Measurements from ENCODE around the gene DGKA. TPM values are rescaled to one million over a fixed set of nuclear protein-coding genes. Genes with fewer than 3 reads are reported as not detected.

DGKA gene
- polyA plus RNA-seq, 1 experiment: 56.2 TPM

DNA sequence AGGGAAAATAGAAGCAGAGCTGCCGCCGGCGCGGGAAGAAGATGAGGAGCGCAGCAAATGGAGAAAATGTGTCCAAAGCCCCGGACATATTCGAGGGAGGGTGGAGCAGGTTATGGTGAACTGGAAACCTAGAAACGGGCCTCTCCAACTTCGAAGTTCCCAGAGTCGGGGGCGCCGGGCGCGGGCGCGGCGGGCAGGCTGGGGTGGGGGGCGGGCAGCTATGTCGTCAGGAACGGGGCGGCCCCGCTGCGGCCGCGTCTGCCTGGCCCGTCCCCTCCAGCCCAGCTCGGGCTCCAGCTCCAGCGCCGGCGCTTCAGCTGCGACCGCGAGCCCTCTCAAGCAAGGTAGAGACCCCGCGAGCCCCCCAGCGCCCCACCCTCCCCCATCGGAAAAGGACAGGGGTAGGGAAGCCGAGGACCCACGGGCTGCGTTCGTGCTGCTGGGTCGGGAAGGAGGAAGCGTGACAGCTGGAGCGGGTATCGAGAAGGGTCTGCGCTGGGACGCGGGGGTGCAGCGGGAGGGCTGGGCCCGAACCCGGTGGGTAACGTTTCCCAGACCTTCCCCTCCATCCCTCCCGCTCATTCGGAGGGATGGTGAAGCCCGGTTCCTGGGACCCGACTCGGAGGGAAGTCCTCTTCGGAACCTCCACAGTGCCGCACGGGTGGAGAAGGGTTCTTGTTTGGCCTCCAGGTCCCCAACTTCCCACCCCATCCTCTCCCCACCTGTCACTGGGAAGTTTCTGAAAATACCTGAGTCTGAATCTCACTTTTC, 1.0 kb downstream of the DGKA start:
- peak overlapping the region; percentile 79 for H3K4me3 ChIP-seq (ENCODE audit: low read depth, low read length)
- no peaks in the 10 kb centered on the region for H3K36me3 ChIP-seq (ENCODE audit: control insufficient read depth, insufficient read depth, low read length)
- TF ChIP-seq, protein P1, sequence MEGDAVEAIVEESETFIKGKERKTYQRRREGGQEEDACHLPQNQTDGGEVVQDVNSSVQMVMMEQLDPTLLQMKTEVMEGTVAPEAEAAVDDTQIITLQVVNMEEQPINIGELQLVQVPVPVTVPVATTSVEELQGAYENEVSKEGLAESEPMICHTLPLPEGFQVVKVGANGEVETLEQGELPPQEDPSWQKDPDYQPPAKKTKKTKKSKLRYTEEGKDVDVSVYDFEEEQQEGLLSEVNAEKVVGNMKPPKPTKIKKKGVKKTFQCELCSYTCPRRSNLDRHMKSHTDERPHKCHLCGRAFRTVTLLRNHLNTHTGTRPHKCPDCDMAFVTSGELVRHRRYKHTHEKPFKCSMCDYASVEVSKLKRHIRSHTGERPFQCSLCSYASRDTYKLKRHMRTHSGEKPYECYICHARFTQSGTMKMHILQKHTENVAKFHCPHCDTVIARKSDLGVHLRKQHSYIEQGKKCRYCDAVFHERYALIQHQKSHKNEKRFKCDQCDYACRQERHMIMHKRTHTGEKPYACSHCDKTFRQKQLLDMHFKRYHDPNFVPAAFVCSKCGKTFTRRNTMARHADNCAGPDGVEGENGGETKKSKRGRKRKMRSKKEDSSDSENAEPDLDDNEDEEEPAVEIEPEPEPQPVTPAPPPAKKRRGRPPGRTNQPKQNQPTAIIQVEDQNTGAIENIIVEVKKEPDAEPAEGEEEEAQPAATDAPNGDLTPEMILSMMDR (IDR thresholded peaks at IDR 0.05; ENCODE audit: insufficient read depth, low read depth, low read length): no peak
- no peak for DNase-seq (ENCODE audit: low read depth)
- H3K27me3 ChIP-seq (ENCODE audit: control insufficient read depth, insufficient read depth, low read length): no peaks in the 10 kb centered on the region
- CTCF ChIA-PET: interaction anchor here (0.6 to 8.5 kb wide), 5 partner anchors 8 to 1124 kb away, joined by 3 to 86 read pairs (median 14); partner anchors contain the start of genes DNAJC14 and GDF11
- POLR2A ChIA-PET: interaction anchor here (0.6 kb wide), 2 partner anchors 112 to 122 kb away, joined by 3 to 6 read pairs; no protein-coding TSS in a partner anchor

DNA sequence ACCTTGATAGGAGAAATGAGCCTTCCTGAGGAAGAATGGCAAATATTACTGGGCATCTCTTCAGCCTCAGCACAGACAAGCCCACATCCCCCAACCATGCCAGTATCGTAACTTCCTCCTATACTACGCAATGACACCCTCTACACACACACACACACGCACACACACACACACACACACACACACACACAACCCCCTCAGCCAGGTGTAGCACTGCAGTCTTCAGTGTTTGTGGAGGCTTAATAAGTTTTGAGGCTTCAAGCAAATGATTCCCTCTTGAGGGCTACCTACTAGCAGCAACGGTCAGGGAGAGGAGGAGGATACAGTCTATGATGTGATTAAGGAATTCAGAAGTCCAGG, 1.6 kb downstream of the DGKA start:
- DNase-seq (ENCODE audit: low read depth): no peak
- TF ChIP-seq, protein P1 (IDR thresholded peaks at IDR 0.05; ENCODE audit: insufficient read depth, low read depth, low read length): no peak
- POLR2A ChIA-PET: no interaction called here
- Histone ChIP-seq H3K4me3 (ENCODE audit: low read depth, low read length) (peak overlapping the region; percentile 79), H3K27me3 (ENCODE audit: control insufficient read depth, insufficient read depth, low read length) (no peaks in the 10 kb centered on the region), H3K36me3 (ENCODE audit: control insufficient read depth, insufficient read depth, low read length) (no peaks in the 10 kb centered on the region)
- CTCF ChIA-PET: interaction anchor here (2.0 to 8.5 kb wide), 3 partner anchors 7 to 193 kb away, joined by 7 to 86 read pairs (median 20); partner anchors contain the start of gene GDF11

DNA sequence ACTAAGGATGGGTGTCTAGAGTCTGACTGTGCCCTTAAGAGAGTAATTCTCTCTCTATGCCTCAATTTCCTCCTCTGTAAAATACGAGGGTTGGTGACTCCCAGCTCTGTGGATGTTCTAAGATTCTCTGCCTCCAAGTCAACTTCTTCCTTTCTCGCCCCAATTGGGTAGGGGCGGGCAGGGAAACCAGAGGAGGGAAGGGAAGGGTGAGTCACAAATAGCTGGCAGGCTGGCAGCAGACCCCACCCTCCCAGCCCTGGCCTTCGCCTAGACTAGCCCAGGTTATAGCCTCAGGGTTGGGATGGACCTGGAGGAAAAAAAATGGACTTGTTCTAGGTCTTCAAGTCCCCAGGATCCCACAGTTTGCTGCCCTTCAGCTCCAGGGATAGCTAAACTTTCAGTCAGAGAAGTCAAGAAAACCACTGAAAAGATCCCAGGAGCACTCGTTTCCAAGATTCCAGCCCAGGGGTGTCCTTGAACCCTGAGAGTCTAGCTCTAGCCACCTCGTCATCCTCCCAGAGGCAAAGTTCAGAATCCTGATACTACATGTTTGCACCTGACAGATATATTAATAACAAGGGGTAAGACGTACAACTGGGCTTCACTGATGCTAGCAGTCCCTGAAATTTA, 2.3 kb downstream of the DGKA start:
- Histone ChIP-seq H3K27me3 (ENCODE audit: control insufficient read depth, insufficient read depth, low read length) (no peaks in the 10 kb centered on the region), H3K4me3 (ENCODE audit: low read depth, low read length) (no peak overlapping the region), H3K36me3 (ENCODE audit: control insufficient read depth, insufficient read depth, low read length) (no peaks in the 10 kb centered on the region)
- POLR2A ChIA-PET: no interaction called here
- CTCF ChIA-PET: interaction anchor here (0.7 to 8.5 kb wide), 7 partner anchors 9 to 194 kb away, joined by 3 to 86 read pairs (median 3); partner anchors contain the start of genes GDF11, ORMDL2 and SARNP
- TF ChIP-seq, protein P1 (IDR thresholded peaks at IDR 0.05; ENCODE audit: insufficient read depth, low read depth, low read length): no peak
- no peak for DNase-seq (ENCODE audit: low read depth)

DNA sequence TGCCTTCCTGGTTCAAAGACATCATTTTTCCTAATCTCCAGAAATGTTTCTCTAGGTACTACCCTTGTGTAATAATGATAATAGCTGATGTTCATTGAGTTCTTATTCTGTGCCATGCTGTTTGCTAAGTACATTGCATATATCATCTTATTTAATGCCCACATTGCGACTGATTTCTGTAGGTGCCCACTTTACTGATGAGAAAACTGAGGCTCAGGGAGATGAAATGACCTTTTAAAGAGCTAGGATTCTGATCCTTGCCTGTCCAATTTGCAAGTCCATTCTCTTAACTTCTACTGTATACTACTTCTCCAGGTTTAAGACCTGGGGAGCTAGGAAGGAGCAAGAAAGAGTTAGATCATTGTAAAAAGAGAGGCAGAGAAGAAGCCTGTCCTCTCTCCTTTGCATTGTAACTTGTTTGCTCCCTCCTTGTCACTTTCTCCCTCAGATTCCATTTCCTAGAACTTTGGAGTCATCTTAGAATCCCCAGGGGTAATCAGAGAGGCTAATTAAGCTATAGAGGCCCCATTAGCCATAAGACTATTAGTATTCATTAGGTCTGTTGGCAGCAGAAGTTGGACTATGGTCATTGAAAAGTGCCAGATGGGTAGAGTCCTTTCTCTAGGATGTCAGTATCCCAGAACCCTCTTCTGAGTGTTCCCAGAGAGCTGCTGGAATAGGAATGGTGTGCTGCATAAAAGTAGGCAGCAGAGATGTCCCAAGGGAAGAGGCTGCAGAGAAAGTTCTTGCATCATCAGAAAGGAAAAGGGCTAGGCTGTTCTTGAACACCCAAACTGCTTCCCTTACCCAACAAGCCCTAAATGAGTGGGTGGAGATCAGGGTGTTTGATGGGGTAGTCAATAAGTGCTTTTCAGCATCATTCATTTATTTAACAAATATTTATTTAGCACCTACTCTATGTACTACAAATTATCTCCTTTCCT, 3.1 kb downstream of the DGKA start:
- no peak overlapping the region for H3K4me3 ChIP-seq (ENCODE audit: low read depth, low read length)
- no peak for DNase-seq (ENCODE audit: low read depth)
- ChIA-PET POLR2A (interaction anchor here (0.6 kb wide), 1 partner anchor 64 kb away, joined by 6 read pairs; no protein-coding TSS in a partner anchor), CTCF (interaction anchor here (0.7 to 8.5 kb wide), 7 partner anchors 8 to 195 kb away, joined by 3 to 86 read pairs (median 3); partner anchors contain the start of genes GDF11, ORMDL2 and SARNP)
- H3K27me3 ChIP-seq (ENCODE audit: control insufficient read depth, insufficient read depth, low read length): no peaks in the 10 kb centered on the region
- H3K36me3 ChIP-seq (ENCODE audit: control insufficient read depth, insufficient read depth, low read length): no peaks in the 10 kb centered on the region
- TF ChIP-seq, protein P1 (IDR thresholded peaks at IDR 0.05; ENCODE audit: insufficient read depth, low read depth, low read length): no peak

All from BJ (cell line).